HFFc6 (cell line): Measurements from ENCODE around the gene FBXO27. TPM values are rescaled to one million over a fixed set of nuclear protein-coding genes. Genes with fewer than 3 reads are reported as not detected.
A peak's percentile ranks its signal among the peaks of the same experiment; 100 is the strongest.

Experiments
- DNase-seq: peaks from one replicate; pipeline ENCODE4 v3.0.0-alpha.2; 2018
- H3K27ac Mint-ChIP-seq: 2 replicates; pipeline ENCODE4 v1.8.0; 2020; ENCODE audit warnings: mild to moderate bottlenecking, mixed read lengths
- H3K27me3 Mint-ChIP-seq: 2 replicates; pipeline ENCODE4 v1.8.0; 2021; ENCODE audit warnings: mild to moderate bottlenecking, moderate library complexity, mixed read lengths; ENCODE audit not compliant: insufficient read depth
- H3K36me3 Mint-ChIP-seq: 2 replicates; pipeline ENCODE4 v1.8.0; 2021; ENCODE audit warnings: low read depth, mixed read lengths
- H3K4me1 Mint-ChIP-seq: 2 replicates; pipeline ENCODE4 v1.8.0; 2020; ENCODE audit warnings: low read depth, mixed read lengths
- H3K4me3 Mint-ChIP-seq: 2 replicates; pipeline ENCODE4 v1.8.0; 2020; ENCODE audit warnings: mild to moderate bottlenecking, moderate library complexity, mixed read lengths
- H3K9me3 Mint-ChIP-seq: 2 replicates; pipeline ENCODE4 v1.8.0; 2020; ENCODE audit warnings: mild to moderate bottlenecking, mixed read lengths
- long read RNA-seq: library from polyadenylated mRNA; unstranded; transcript quantifications from one replicate; pipeline ENCODE4 v2.0.0, GENCODE V29; 2019
- total RNA-seq, 6 experiments: library from RNA; stranded (reverse); fragmentation: NEBNext Ultra II Directional; extraction: Animal tissue kit (Norgen Biotek cat#: 25700); gene quantifications; 2 replicates in 1 of 6; 3 replicates in 5 of 6; pipeline ENCODE4 v1.2.3, GENCODE V29; 2021
- TF ChIP-seq, protein P1 (sequence below): fragments of 200-600 bp; sonication (generic); IDR thresholded peaks from 2 replicates; pipeline ENCODE4 v1.5.0; 2021; ENCODE audit warnings: antibody characterized with exemption, mild to moderate bottlenecking

FBXO27 gene, protein sequence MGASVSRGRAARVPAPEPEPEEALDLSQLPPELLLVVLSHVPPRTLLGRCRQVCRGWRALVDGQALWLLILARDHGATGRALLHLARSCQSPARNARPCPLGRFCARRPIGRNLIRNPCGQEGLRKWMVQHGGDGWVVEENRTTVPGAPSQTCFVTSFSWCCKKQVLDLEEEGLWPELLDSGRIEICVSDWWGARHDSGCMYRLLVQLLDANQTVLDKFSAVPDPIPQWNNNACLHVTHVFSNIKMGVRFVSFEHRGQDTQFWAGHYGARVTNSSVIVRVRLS
- 1 to 10 TPM in 3 of 6 experiments, under 1 TPM in 3; 0.47 to 2.2 (median 0.90) TPM for total RNA-seq
- long read RNA-seq, result 0 reads

DNA sequence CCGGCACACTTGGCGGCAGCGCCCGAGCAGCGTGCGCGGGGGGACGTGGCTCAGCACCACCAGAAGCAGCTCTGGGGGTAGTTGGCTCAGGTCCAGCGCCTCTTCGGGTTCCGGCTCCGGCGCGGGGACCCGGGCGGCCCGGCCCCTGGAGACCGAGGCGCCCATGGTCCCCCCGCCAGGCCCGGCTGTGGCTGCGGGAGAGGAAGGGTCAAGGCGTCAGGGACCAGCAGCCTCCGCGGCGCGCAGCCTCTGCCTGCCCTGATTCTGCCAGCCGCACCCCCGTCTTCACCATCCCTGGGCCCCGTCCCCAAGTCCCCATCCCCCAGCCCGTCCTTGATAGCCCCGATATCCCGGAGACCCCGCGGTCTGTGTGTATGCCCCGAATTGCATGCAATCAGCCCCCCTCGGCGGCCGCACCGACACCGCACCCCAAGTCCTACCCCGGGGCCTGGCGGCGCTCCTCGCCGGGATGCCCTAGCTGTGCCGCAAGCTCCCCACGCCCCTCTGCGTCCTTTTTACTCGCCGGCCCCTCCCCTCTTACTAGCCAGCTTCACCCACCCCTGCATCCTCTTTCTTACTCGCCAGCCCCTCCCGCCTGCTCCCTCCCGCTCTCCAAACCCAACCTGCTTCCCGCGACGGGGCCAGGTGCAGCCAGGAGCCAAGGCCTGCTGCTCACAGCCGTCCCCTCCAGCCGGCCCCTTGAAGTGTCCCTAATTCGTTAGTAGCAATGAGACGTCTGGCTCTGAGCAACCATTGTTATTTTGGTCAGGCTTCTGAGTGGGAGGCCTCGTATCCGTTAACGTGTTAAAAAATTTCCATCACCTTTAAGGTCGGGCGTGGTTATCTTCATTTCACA is at the start of gene FBXO27:
Gene FBXO27 (minus strand): TSS at position 487 of the 856 bp plus-strand sequence. CDS start 322 bp downstream, at position 165.
- Mint-ChIP-seq H3K4me3 (peak within 1 kb of the TSS; percentile 65), H3K4me1 (peaks cover 6% of the 10 kb centered on the region; the same call in 1 of the 2 replicates), H3K36me3 (no peaks in the 10 kb centered on the region), H3K27me3 (peaks cover 21% of the 10 kb centered on the region), H3K9me3 (no peaks in the 10 kb centered on the region), H3K27ac (no peak within 1 kb of the TSS)
- no peak for DNase-seq
- TF ChIP-seq, protein P1, sequence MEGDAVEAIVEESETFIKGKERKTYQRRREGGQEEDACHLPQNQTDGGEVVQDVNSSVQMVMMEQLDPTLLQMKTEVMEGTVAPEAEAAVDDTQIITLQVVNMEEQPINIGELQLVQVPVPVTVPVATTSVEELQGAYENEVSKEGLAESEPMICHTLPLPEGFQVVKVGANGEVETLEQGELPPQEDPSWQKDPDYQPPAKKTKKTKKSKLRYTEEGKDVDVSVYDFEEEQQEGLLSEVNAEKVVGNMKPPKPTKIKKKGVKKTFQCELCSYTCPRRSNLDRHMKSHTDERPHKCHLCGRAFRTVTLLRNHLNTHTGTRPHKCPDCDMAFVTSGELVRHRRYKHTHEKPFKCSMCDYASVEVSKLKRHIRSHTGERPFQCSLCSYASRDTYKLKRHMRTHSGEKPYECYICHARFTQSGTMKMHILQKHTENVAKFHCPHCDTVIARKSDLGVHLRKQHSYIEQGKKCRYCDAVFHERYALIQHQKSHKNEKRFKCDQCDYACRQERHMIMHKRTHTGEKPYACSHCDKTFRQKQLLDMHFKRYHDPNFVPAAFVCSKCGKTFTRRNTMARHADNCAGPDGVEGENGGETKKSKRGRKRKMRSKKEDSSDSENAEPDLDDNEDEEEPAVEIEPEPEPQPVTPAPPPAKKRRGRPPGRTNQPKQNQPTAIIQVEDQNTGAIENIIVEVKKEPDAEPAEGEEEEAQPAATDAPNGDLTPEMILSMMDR, result no peak

DNA sequence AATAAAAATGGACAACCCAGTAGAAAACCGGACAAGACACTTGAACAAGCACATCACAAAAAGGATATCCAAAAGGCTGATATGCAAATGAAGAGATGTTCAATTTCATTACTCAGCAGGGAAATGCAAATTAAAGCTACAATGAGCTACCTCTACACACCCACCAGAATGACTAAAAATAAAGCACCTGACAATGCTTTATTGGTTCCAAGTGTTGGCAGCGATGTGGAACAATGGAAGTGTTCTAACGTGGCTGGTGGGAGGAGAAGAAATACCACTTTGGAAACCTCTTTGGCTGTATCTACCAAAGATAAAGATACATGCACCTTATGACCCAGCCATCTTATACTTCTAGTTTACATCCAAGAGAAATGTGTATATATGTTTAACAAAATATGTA is 48.1 kb upstream of the FBXO27 start:
- H3K27me3 Mint-ChIP-seq, result peaks cover 26% of the 10 kb centered on the region

DNA sequence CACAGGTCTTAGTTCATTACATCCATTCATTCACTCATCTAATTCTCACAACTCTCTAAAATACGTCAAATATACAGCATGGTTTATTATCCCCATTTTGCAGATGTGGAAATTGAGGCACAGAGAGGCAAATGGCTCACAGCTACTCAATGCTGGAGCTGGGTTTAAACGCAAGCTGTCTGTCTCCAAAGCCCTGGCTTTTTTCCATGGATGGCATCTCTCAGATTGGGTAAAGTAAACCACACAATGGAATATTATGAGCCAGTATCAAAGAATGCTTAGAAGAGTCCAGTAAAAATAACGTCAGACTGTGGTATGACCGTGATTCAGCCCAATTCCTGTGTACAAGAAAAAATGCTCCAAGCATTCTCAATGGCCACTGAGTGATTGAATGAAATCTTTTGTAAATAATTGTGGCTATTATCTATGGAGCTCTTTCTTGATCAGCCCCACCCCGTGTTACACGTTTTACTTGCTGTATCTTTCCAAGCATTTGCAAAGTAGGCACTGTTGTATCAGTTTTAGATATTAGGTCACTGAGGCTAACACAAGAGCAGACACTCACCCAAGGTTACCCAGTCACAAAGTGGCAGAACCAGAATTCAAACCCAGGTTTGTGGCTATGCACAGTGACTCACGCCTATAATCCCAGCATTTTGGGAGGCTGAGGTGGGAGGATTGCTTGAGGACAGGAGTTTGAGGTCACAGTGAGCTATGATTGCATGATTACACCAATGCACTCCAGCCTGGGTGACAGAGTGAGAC is 46.3 kb upstream of the FBXO27 start:
- peaks cover 12% of the 10 kb centered on the region for H3K27me3 Mint-ChIP-seq
- no peaks in the 10 kb centered on the region for H3K36me3 Mint-ChIP-seq
- peaks cover 28% of the 10 kb centered on the region for H3K4me1 Mint-ChIP-seq

More for the DNA sequence above, 48.1 kb upstream of the FBXO27 start:
- H3K4me1 Mint-ChIP-seq, result peaks cover 24% of the 10 kb centered on the region
- DNase-seq, result no peak
- no peaks in the 10 kb centered on the region for H3K36me3 Mint-ChIP-seq
- H3K27ac Mint-ChIP-seq, result no peak overlapping the region
- TF ChIP-seq, protein P1, result no peak
- no peak overlapping the region for H3K4me3 Mint-ChIP-seq
- no peaks in the 10 kb centered on the region for H3K9me3 Mint-ChIP-seq

DNA sequence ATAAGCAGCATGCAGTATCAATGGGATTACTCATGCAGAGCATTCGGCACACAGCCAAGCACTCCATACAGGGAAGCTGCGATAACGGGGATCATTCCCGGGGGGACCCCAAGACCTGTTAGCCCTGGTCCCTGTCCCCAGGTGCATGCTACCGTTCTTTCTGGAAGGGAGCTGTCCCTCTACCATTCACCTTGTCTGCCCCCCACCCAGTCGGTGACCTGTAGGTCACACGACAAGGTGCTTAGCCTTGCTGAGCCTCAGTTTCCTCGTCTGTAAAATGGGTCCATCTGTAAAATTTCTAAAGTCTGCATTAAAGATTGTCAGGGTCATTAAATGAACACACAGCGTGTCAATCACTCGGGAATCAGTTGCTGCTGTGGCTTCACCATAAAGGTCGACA is 45.0 kb upstream of the FBXO27 start:
- Mint-ChIP-seq H3K36me3 (no peaks in the 10 kb centered on the region), H3K9me3 (no peaks in the 10 kb centered on the region), H3K27me3 (peaks cover 3% of the 10 kb centered on the region), H3K27ac (no peak overlapping the region), H3K4me1 (peaks cover 32% of the 10 kb centered on the region), H3K4me3 (no peak overlapping the region)
- TF ChIP-seq, protein P1, result no peak
- no peak for DNase-seq

More for the DNA sequence above, 46.3 kb upstream of the FBXO27 start:
- TF ChIP-seq, protein P1, result no peak
- DNase-seq, result peak; percentile 98
- Mint-ChIP-seq H3K27ac (peak overlapping the region; percentile 89), H3K4me3 (peak overlapping the region; percentile 32; the same call in 1 of the 2 replicates), H3K9me3 (no peaks in the 10 kb centered on the region)

DNA sequence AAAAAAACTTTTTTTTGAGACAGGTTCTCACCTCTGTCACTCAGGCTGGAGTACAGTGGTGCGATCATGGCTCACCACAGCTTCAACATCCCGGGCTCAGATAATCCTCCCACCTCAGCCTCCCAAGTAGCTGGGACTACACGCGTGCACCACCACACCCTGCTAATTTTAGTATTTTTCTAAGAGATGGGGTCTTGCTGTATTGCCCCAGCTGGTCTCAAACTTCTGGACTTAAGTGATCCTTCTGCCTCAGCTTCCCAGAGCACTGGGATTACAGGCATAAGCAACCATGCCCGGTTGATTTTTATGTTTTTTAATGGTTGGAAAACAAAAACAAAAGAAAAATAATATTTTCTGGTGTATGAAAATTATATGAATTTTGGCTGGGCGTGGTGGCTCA is 42.6 kb upstream of the FBXO27 start:
- Mint-ChIP-seq H3K4me3 (no peak overlapping the region), H3K27me3 (peaks cover 3% of the 10 kb centered on the region), H3K4me1 (peaks cover 42% of the 10 kb centered on the region), H3K27ac (no peak overlapping the region), H3K36me3 (no peaks in the 10 kb centered on the region), H3K9me3 (no peaks in the 10 kb centered on the region)
- TF ChIP-seq, protein P1, result no peak
- DNase-seq, result no peak
